Stimulated activated effector memory CD8-positive, alpha-beta T cell treated with anti-CD3 and anti-CD28 coated beads, Interleukin-12 subunit alpha, Interleukin-12 subunit beta, amount 100 ng/mL, for 72 hours (primary cell): Measurements from ENCODE around the gene APOBEC3B.

Experiments
- ATAC-seq: fragments of 150-1000 bp; cut with Tn5 transposase; 2 replicates; pipeline ENCODE4 v1.10.0; 2021
- DNase-seq, 2 donors: peaks; one replicate each; pipeline ENCODE4 v3.0.0; 2021 to 2022; ENCODE audit warnings: low spot score in 2 of 2
- H3K27ac Mint-ChIP-seq: one replicate; pipeline ENCODE4 v1.8.0; 2022; ENCODE audit warnings: mild to moderate bottlenecking, mixed read lengths
- H3K36me3 Mint-ChIP-seq: one replicate; pipeline ENCODE4 v1.8.0; 2022; ENCODE audit warnings: mild to moderate bottlenecking, mixed read lengths
- H3K4me1 Mint-ChIP-seq: one replicate; pipeline ENCODE4 v1.8.0; 2022; ENCODE audit warnings: mixed read lengths
- H3K4me3 Mint-ChIP-seq: one replicate; pipeline ENCODE4 v1.8.0; 2022; ENCODE audit warnings: mild to moderate bottlenecking, mixed read lengths
- H3K9me3 Mint-ChIP-seq: one replicate; pipeline ENCODE4 v1.8.0; 2022; ENCODE audit warnings: mixed read lengths

APOBEC3B gene

DNA sequence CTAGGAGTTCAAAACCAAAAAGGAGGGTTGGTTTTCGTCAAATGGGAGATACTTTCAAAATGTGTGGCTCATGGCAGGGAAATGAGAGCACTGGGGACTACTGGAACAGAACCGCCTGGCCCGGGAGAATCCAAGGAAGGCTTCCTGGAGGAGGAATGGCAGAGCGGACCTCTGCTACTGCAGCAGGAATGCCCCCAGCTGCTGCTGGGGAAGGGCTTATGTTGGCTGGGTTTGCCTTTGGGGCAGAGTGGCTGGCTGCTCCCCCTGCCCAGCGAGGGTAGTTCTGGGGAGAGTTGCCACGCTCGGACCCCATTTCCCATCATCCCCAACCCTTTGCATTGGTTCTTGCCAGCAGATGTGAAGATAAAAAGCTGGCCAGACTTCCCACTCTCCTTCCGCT lies 35.4 kb upstream of the APOBEC3B start:
- no peak for ATAC-seq
- H3K36me3 Mint-ChIP-seq = no peaks in the 10 kb centered on the region
- H3K27ac Mint-ChIP-seq = no peak overlapping the region
- H3K4me1 Mint-ChIP-seq = peaks cover 45% of the 10 kb centered on the region
- H3K4me3 Mint-ChIP-seq = no peak overlapping the region
- H3K9me3 Mint-ChIP-seq = no peaks in the 10 kb centered on the region
- no peak for DNase-seq

DNA sequence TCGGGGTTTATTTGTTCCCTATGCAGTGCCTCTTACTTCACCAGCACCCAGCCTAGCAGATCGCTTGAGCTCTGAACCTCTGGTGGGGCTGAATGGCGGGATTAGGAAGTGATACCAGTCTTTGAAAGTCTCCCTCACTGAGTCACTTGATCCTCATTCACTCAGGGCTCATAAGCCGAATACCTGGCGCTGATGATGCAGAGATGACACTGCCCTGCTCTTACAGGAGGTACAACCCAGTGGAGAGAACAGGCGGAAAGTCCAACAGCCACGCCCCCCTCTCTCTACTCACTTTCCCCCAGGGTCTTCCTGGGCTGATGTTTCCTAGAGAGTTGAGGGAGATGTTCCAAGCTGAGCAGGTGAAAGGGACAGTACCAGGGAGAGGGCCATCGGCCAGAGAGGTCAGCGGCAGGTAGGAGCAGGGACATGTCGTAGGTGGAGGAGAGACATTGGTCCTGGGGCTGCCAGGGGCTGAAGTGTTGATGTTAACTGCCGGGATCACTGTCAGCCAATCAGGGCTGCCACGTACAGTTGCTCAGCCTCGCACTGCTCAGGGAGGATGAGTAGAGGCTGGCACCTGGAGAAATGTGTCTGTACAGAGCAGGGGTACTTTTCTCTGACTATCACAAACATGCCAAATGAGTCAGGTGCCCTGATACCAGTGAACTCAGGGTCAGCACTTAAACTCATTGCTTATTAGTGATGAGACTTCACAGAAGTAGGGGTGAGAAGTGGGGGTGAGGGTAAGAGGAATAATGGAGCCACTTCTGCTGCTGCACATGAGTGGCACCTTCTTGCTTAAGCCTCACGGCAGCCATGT lies 34.6 kb upstream of the APOBEC3B start:
- H3K4me1 Mint-ChIP-seq = peaks cover 41% of the 10 kb centered on the region
- peaks cover 4% of the 10 kb centered on the region for H3K36me3 Mint-ChIP-seq
- H3K27ac Mint-ChIP-seq = no peak overlapping the region
- peak; percentile 81 for ATAC-seq
- H3K4me3 Mint-ChIP-seq = no peak overlapping the region
- no peaks in the 10 kb centered on the region for H3K9me3 Mint-ChIP-seq
- DNase-seq = no peak

DNA sequence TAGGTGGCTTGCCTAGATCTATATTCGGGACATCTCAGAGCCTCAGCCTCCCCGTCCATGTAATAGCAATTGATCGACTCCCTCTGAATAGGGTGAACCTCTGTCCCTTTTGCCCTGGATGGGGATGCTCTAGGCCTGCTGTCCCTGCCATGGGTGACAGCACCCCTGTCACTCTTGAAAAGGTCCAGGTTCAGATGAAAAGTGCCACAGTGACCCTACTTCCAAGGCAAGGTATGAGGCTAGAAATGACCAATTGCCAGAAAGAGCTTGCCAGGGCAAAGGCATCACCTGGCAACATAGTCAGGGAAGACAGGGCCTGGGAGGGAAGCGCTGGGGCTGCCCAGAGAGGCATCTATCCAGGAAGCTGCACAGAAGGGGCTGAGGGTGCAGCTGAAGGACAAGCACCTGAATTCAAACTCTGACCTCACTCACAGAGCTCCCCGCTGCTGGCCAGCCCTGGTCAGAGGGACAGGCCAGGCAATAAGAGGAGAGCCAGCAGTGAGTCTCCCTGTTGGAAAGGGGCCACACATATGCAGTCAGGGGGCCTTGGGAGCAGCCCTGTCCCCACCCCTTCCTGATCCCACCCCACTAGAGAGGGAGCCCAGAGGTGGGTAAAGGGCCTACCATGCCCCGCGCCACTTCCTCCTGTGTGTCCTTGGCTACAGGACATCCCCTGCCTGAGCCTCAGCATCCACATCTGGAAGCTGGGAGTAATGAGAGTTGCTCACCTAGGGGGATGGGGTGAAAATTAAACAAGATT lies 33.8 kb upstream of the APOBEC3B start:
- Mint-ChIP-seq H3K36me3 (peaks cover 7% of the 10 kb centered on the region), H3K27ac (no peak overlapping the region), H3K4me3 (no peak overlapping the region), H3K9me3 (no peaks in the 10 kb centered on the region), H3K4me1 (peaks cover 41% of the 10 kb centered on the region)
- DNase-seq (no peak), ATAC-seq (no peak)

DNA sequence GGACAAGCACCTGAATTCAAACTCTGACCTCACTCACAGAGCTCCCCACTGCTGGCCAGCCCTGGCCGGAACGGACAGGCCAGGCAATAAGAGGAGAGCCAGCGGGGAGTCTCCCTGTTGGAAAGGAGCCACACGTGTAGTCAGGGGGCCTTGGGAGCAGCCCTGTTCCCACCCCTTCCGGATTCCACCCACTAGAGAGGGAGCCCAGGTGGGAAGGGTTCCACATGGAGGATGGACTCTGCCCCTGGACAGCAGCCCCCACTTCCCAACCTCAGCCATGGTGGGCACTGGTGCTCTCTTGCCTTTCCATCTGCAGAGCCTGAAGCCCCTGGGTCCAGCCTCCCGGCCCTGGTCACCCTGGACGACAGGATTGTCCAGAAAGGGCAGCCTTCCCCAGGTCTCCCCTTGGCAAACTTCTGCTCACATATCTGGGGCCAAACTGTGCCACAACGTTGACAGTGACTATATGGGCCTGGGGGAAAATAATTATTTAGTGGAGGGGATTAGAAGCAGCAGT lies 32.2 kb upstream of the APOBEC3B start:
- ATAC-seq = no peak
- DNase-seq = no peak
- Mint-ChIP-seq H3K4me3 (no peak overlapping the region), H3K4me1 (peaks cover 46% of the 10 kb centered on the region), H3K27ac (no peak overlapping the region), H3K36me3 (peaks cover 7% of the 10 kb centered on the region), H3K9me3 (no peaks in the 10 kb centered on the region)

DNA sequence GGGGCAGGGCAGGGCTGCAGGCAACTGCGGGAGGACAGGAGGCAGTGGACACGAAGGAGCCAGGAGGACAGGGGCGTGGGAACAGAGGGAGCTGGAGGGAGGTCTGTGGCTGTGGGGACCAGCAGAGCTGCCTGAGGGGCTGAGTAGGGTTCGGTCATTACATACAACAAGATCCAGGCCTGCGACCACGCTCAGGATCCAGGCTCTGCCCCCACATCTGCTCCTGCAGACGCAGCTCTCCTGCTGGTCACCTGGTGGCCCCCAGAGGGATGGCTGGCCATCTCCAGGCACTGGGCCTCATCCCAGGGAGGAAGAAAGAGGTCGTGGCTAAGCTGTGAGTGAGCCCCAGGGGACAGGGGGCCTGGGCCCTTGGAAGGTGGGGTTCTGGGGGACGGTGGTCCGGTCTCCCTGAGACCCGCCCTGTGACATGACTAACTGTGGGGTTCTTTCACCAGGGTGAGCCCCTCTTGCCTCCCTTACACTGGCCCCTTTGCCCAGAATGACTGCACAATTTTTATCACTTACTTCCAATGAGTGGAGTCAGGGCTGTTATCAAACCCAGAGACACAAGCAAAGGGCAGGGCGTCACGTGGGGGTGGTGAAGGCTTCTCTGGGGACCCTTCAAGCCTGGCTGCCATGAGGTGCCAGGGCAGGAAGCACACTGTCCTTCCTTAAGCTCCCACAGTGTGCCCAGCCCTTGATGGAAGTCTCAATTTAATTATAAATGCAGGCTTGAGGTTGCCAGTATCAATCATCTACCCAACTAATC lies 31.4 kb upstream of the APOBEC3B start:
- Mint-ChIP-seq H3K4me3 (no peak overlapping the region), H3K36me3 (peaks cover 7% of the 10 kb centered on the region), H3K27ac (no peak overlapping the region), H3K9me3 (no peaks in the 10 kb centered on the region), H3K4me1 (peaks cover 53% of the 10 kb centered on the region)
- DNase-seq (no peak), ATAC-seq (no peak)

DNA sequence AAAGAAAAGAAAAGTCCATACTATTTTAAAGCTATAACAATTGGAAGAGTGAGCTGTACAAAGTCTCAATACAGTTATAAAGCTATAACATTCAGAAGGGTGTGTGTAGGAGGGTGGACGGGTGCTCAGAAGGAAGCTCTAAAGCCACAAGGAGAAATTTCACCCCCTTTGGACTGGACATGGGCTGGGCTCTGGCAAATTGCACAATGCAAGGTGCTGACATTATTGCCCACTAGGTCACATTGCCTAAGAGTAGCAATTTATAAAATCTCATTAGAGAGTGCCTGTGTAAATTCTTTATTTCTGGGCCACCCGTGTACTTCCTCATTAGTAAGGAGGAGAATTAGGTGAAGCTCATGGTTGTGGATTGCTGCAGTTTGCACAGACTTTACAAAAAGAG lies 30.4 kb upstream of the APOBEC3B start:
- DNase-seq (no peak), ATAC-seq (no peak)
- H3K27ac Mint-ChIP-seq = no peak overlapping the region
- peaks cover 52% of the 10 kb centered on the region for H3K4me1 Mint-ChIP-seq
- H3K9me3 Mint-ChIP-seq = no peaks in the 10 kb centered on the region
- peaks cover 7% of the 10 kb centered on the region for H3K36me3 Mint-ChIP-seq
- no peak overlapping the region for H3K4me3 Mint-ChIP-seq

DNA sequence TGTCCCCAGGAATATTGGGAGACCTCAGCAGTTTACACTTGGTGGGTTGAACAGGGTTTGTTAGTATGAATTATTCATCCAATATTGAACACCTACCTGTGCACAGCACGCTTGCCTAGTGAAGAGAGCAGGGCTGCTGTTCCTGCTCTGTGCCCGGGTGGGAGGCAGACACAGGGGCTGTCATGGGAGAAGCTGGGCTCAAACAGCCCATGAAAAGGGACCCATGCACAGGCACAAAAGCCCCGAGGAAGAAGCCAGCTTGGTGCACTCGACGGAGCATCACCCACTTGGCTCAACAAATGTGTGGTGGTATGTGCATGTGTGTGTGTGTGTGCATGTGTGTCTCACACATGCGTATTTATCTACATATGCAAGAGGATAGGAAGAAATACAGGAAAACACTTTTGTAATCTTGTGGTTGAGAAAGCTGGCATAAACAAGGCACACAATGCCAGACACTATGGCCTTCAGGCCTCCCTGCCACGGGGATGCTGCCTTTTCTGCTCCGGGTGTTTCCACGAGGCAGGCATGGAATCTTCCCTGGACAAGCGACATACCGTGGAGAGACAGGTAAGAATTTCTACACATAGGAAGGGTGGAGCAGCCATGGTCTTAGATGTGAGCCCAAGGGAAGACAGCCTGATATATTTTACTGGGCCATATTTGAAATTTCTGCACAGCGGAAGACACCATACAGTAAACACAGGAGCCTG lies 29.7 kb upstream of the APOBEC3B start:
- Mint-ChIP-seq H3K9me3 (no peaks in the 10 kb centered on the region), H3K4me1 (peaks cover 53% of the 10 kb centered on the region), H3K36me3 (peaks cover 7% of the 10 kb centered on the region), H3K27ac (peak overlapping the region; percentile 80), H3K4me3 (no peak overlapping the region)
- ATAC-seq = no peak
- no peak for DNase-seq

DNA sequence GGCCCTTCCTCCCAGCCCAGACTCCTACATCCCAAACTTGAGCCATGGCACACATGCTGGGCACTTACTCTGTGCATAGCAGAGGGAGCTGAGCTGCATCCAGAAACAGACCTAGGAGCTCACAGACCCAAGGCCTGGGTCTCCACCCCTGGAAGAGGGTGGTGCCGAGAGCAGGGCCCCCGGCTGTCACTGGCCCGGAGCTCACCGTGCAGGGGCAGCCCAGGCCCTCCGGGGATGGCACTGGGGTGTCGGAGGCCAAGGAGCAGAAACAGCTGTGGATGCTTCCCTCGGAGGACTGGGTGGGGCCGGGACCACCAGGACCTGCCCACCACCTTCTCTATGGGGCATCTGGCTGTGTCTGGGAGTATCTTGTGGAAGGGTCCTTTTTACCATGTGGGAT lies 29.1 kb upstream of the APOBEC3B start:
- Mint-ChIP-seq H3K4me1 (peaks cover 50% of the 10 kb centered on the region), H3K4me3 (peak overlapping the region; percentile 52), H3K36me3 (peaks cover 7% of the 10 kb centered on the region), H3K9me3 (no peaks in the 10 kb centered on the region), H3K27ac (peak overlapping the region; percentile 90)
- ATAC-seq (no peak), DNase-seq (no peak)

DNA sequence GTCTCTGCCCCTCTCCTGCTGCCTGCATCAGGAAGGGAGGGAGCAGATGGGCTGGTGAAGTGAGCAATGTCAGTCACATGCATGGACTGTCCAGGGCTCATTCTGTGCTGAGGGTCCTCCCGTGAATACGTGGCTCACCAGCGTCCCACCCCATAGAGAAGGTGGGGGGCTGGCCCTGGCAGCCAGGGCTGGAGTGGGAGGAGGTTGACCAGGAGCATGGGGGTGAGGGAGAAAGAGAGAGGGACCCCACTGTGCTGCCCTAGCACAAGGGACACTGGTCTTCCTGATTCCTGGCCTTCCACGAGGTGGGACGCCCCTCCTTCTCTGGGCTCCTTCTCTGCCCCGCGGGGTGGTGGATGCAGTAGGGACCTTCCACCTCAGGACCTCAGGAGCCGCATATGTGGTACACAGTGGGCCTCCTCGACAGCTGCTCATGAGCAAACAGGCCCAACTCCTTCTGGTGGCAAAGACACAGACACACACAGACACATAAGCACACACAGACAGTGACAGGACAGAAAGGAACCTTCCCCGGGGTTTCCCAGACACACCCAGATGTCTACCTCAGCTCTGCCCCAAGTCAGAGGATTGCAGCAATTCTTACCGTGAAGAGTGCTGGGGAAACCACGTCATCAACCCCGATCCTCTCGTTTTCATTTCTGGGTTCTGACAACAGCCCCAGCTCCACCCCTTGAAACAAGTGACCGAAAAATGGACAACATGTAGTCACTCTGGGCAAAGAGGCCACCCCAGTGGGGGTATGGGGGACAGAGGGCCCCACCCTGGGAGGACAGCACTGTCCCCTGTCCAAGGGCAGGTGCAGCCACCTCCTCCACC lies 28.4 kb upstream of the APOBEC3B start:
- no peaks in the 10 kb centered on the region for H3K9me3 Mint-ChIP-seq
- ATAC-seq = peak; percentile 98
- DNase-seq = peak; percentile 49 to 87
- peak overlapping the region; percentile 90 for H3K27ac Mint-ChIP-seq
- peaks cover 7% of the 10 kb centered on the region for H3K36me3 Mint-ChIP-seq
- peaks cover 55% of the 10 kb centered on the region for H3K4me1 Mint-ChIP-seq
- H3K4me3 Mint-ChIP-seq = peak overlapping the region; percentile 52

DNA sequence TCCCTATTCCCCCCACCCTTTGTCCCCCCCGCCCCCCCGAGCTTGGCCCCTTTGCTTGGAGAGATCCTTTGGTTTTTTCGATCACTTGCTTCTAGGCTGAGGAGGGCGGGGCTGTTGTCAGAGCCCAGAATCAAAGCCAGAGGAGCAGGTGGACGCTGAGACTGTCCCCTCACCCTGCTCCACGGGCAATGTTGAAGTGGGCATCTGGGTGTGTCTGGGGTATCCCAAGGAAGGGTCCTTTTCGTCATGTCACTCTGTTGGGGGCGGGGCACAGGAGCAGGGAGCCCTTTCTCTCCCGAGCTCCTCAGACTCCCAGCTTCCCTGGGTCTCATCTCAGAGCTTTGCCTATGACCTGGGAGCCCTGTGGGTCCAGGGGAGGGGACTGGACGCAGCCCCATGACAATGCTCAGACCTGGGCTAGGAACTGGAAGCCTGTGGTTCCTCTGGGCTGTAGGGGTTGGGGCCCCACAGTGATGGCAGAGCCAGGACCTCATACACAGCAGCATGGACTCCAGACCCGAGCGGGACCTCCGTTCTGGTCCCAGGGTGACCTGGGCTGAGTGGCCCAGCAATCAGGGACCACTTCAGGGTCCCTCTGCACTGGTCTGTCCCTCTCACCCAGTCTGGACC lies 27.6 kb upstream of the APOBEC3B start:
- peaks cover 7% of the 10 kb centered on the region for H3K36me3 Mint-ChIP-seq
- peak overlapping the region; percentile 90 for H3K27ac Mint-ChIP-seq
- no peaks in the 10 kb centered on the region for H3K9me3 Mint-ChIP-seq
- H3K4me3 Mint-ChIP-seq = peak overlapping the region; percentile 52
- ATAC-seq (no peak), DNase-seq (no peak)
- peaks cover 57% of the 10 kb centered on the region for H3K4me1 Mint-ChIP-seq

DNA sequence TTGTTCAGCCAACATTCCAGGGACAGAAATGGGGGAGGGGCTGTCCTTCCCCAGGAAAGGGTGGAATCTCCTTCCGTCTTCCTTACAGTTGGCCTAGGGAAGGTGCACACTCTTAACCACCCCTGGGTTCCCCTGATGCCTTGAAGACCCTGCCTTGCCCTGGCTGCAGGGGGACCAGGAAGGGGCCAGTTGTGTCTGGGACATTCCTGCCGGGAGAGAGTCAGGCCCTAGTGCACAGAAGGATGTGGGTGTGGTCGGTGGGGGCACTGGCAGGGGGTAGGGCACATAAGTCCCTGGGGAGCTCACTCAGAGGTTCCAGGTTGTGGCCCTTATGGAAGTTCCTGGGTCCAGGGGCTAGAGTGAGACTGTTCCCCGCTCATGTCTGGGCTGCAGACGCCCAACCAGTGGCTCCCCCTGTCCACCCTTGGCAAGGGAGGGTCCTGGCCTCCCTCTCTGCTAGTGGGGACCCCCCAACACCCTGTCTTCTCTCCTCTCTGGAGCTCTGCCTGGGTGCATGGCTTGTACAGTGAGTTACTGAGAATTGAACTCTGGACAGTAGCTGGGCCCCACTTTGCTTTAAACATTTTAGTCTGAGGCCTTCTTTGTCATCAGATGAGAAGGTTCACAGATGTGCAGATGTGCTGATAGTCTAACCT lies 26.8 kb upstream of the APOBEC3B start:
- H3K9me3 Mint-ChIP-seq = no peaks in the 10 kb centered on the region

DNA sequence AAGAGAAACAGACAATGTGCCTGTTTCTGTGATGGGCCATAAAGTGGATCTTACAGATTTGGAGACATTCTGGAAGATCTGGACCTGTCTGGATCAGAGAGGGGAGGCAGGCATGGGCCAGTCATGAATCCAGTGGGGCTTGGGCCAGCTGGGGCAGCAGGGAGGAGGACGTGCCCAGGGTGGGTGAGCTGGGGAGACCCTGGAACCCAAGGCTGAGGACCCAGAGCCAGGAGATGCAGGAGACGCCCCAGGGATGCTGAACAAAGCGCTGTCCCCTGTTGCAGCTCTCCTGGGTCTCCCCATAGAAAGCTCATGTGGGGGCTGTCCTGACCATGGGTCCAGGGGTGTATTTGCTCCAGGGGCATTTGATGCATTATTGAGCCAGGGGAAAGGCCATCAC lies 26.2 kb upstream of the APOBEC3B start:
- ATAC-seq (no peak), DNase-seq (no peak)
- Mint-ChIP-seq H3K4me3 (no peak overlapping the region), H3K27ac (peak overlapping the region; percentile 90), H3K36me3 (peaks cover 7% of the 10 kb centered on the region), H3K9me3 (no peaks in the 10 kb centered on the region), H3K4me1 (peaks cover 57% of the 10 kb centered on the region)

More for the DNA sequence above, 26.8 kb upstream of the APOBEC3B start:
- no peak for ATAC-seq
- Mint-ChIP-seq H3K27ac (peak overlapping the region; percentile 90), H3K4me3 (no peak overlapping the region), H3K4me1 (peaks cover 57% of the 10 kb centered on the region), H3K36me3 (peaks cover 7% of the 10 kb centered on the region)
- no peak for DNase-seq

DNA sequence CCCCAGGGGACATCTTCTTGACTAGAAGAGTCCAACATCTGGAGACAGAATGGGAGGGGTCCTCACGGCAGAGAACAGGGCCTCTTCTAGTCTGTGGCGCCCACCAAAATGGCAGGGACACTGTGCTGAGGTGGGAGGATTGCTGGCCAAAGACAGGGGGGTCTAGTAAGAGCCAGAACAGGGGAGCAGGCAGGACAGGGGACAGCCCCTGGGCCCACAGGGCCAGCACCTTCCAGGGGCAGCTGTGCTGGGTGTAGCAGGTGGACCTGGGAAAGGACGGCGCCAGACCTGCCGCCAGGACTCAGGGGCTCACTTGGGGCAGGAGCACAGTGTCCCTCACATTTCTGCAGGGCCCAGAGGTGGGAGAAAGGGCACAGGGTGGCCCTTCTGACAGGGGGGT lies 25.6 kb upstream of the APOBEC3B start:
- no peak overlapping the region for H3K4me3 Mint-ChIP-seq
- H3K4me1 Mint-ChIP-seq = peaks cover 57% of the 10 kb centered on the region
- peak overlapping the region; percentile 90 for H3K27ac Mint-ChIP-seq
- H3K9me3 Mint-ChIP-seq = no peaks in the 10 kb centered on the region
- DNase-seq (no peak), ATAC-seq (no peak)
- peaks cover 7% of the 10 kb centered on the region for H3K36me3 Mint-ChIP-seq
